Iris pigment epithelial cell (primary cell): ENCODE results near the gene PUM2.

Experiments
- DNase-seq: peaks from one replicate; pipeline ENCODE4 v3.0.0-alpha.2; 2011; ENCODE audit warnings: low read depth

PUM2 gene

DNA sequence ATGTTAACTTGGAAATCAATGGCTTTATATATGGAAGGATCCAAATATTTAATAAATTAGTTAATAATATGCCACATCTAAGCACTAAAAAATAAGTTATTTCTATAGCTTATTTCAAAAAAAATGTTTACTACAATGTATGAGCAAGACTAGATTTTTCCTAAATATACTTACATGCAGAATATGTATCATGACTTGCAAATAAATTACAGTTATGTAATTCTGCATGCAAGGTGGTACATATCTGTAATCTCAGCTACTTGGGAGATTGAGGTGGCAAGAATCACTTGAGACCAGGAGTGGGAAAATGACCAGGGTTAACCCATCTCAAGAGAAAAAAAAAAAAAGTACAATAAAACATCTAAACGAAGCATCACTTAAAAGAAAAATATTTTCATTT lies 11.6 kb downstream of the PUM2 start:
- no peak for DNase-seq

GRCh38 chr2:20334605-20335203 lies 15.9 kb downstream of the PUM2 start:
- no peak for DNase-seq

- DNase-seq = no peak
Measured at GRCh38 chr2:20333738-20334137, 16.9 kb downstream of the PUM2 start.

DNA sequence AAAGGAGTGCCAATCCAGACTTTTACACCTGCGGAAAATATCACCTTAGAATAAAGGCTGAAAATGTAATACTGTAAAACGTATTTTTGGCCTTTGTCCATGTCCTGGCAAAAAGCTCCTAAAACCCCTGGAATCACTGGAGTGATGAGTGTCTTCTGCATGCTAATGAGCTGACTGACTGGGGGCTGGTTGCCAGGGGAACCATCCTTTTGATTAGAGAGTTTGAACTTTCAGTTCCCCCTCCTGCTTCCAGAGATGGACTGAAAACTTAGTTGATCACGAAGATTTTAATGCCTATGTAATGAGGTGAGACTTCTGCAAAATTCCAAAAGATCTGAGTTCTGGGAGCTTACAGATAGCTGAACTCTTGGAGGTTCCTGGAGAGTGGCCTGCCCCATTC lies 20.5 kb downstream of the PUM2 start:
- DNase-seq = no peak

DNA sequence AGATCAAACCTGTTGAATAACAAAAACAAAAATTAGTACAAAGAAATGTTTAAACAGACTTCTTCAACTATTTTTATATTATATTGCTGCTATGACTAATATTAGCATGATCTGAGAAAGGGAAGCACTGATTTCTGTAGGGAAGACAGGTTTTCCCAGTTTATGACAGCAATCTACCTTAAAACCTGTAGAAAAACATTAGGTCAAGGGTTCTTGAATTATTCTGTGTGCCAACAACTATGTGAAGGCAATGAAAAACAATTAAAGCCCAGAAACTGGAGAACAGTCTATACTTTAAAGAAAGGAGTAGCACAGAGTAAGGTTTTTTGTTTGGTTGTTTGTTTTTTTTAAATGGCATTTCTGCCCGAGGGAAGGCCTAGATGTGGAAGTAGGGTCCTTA lies 23.3 kb downstream of the PUM2 start:
- no peak for DNase-seq

DNA sequence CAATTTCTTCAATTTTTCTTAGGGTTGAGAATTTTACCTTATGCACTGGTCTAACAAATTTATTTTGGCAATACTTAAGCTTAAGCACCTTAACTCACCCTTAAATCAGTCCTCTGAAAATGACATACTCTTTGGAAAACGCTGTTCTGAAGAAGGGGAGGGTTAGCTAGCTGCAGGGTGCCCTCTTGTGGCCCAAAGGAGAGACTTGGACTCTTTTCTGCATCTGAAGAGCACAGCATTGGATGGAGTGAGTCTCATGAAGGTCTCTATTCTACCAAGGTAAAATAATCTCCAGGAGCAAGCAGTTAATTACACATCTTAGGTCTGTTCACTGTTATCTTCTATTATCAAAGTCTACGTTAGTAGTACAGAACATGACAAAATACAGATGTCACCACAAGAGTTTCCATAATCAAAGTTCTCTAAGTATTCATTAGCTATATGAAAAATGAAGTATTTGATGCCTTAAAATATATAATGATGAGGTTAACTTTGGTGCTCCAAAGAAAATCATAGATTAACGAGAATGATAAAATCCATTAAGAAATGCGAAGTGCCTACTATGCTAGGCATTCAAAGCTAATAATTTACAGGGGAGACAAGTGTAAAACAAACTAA lies 24.4 kb downstream of the PUM2 start:
- DNase-seq = peak; percentile 72

DNA sequence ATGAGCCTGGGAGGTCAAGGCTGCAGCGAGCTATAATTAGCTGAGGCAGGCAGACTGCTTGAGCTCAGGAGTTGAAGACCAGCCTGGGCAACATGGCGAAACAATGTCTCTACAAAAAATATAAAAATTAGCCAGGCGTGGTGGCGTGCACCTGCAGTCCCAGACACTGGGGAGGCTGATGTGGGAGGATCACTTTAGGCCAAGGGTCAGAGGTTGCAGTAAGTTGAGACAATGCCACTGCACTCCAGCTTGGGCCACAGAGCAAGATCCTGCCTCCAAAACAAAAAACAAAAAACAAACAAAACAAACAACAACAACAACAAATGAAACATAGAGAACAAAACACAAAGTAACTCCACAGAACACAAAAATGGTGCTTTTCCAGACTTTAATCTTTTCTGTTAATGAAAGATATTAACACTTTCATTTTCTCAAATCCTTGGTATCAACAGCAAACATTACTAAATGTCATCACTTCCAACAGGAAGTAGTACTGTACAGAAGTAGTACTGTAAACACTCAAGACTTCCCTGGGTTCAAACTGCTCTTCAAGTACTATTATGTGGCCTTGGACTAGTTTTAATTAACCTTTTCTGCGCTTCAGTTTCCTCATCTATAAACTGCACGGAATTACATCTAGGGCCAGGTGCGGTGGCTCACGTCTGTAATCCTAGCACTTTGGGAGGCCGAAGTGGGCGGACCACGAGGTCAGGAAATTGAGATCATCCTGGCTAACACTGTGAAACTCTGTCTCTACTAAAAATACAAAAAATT lies 27.9 kb downstream of the PUM2 start:
- no peak for DNase-seq

DNA sequence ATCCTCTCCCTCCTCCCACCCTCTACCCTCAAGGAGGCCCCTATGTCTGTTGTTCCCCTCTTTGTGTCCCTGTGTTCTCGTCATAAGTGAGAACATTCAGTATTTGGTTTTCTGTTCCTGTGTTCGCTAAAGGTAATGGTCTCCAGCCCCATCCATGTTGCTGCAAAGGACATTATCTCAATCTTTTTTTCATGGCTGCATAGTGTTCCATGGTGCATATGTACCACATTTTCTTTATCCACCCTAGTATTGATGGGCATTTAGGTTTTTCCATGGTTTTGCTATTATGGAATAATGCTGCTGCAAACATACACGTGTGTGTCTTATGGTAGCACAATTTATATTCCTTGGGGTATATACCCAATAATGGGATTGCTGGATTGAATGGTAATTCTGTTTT lies 33.0 kb downstream of the PUM2 start:
- DNase-seq = no peak

DNA sequence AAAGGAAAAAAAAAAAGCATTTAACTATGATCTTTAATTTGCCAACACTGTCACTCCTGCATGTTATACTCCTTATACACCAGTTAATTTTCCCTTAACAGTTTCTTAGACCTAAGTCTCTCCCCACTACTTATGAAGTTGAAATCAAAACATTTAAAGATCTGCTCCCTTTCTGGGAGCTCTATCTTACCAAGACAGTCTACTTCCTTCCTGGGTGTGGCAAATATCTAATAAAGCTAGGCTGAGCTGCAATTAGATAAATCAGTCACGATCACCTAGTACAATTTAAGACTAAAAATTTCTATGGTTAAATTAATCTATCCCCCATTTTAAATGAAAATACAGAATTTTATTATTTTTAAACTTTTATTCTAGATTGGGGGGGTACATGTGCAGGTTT lies 33.4 kb downstream of the PUM2 start:
- no peak for DNase-seq

GRCh38 chr2:20314562-20315501 lies 35.8 kb downstream of the PUM2 start:
- peak; percentile 71 for DNase-seq

- DNase-seq = peak; percentile 59
Measured at GRCh38 chr2:20313659-20314058, 37.0 kb downstream of the PUM2 start.

- DNase-seq = no peak
Measured at GRCh38 chr2:20309001-20309400, 41.6 kb downstream of the PUM2 start.

- DNase-seq = no peak
Measured at GRCh38 chr2:20307311-20307710, 43.3 kb downstream of the PUM2 start.

- DNase-seq = peak; percentile 58
Measured at GRCh38 chr2:20304411-20304810, 46.2 kb downstream of the PUM2 start.

DNA sequence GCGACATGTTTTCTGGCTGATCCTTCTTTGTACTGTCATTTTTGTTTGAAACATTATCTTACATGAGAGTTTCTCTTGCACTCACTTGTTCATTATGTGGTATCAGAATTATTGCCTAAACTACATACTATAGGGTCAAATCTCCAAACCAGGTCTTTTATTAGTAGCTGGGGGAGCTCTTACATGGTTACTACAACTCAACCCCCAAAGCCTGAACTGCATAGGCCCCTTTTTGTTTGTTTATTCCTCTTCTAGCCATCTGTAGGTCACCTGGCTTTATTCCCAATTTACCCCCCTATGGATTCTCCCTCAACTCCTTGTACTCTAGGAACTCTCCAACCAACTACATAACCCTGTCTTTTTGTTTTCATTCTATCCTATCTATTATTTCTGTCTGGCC lies 46.7 kb downstream of the PUM2 start:
- no peak for DNase-seq

DNA sequence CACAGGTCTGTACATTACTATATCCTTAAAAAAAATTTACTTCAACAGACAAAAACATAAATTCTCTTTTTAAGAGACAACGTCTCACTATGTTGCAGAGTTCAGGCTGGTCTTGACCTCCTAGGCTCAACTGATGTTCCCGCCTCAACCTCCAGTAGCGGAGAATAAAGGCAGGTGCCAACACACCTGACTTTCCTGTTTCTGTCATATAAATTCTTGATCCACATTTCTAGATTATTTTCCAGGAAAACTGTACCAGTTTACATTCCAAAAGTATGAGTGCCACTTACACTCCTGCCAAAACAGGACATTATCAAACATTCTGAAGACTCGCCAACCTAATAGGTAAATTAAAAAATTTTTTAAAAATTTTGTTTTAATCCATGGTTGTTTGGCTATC lies 48.6 kb downstream of the PUM2 start:
- no peak for DNase-seq

GRCh38 chr2:20300656-20301055 lies 50.0 kb downstream of the PUM2 start:
- no peak for DNase-seq

DNA sequence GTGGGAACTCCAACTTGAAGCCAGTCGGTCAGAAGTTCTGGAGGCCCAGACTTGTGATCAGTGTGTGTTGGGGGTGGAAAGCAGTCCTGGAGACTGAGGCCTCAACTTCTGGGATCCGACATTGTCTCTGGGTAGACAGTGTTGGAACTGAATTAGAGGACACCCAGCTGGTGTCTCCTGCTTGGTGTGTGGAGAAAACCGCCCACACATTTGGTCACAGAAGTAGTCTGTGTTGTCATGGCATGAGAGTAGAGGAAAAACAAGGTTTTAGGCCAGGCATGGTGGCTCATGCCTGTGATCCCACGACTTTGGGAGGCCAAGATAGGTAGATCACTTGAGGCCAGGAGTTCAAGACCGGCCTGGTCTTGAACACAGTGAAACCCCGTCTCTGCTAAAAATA lies 51.5 kb downstream of the PUM2 start:
- DNase-seq = no peak

GRCh38 chr2:20294231-20294630 lies 56.4 kb downstream of the PUM2 start:
- no peak for DNase-seq

- DNase-seq = no peak
Measured at GRCh38 chr2:20292984-20293383, 57.7 kb downstream of the PUM2 start.

- no peak for DNase-seq
Measured at GRCh38 chr2:20291846-20292408, 58.7 kb downstream of the PUM2 start.

GRCh38 chr2:20291106-20291564 lies 59.5 kb downstream of the PUM2 start:
- peak; percentile 90 for DNase-seq
